Mammary epithelial cell (primary cell): ENCODE measurements around the gene CCDC3.

Experiments used
- CTCF ChIP-seq, 2 donors: IDR thresholded peaks in 1 of 2; conservative IDR thresholded peaks in 1 of 2; 2 replicates each; pipeline ENCODE4 v1.5.1; 2011 to 2012; ENCODE audit warnings: inconsistent platforms in 2 of 2, low read length in 2 of 2, mild to moderate bottlenecking in 2 of 2, control low read depth in 1 of 2, low read depth in 1 of 2; ENCODE audit not compliant: insufficient read depth in 1 of 2; ENCODE audit errors: extremely low read depth in 1 of 2
- EZH2 ChIP-seq: IDR thresholded peaks from 2 replicates; pipeline ENCODE4 v1.6.1; 2012; ENCODE audit warnings: low read length, inconsistent platforms, borderline replicate concordance

- TF ChIP-seq CTCF (conservative IDR thresholded peaks at IDR 0.05 in 1 of 2, IDR thresholded peaks at IDR 0.05 in 1 of 2; ENCODE audit: extremely low read depth in 1 of 2, insufficient read depth in 1 of 2, low read depth in 1 of 2, low read length in 2 of 2), result no peak
- TF ChIP-seq EZH2, result no peak
Observed at GRCh38 chr10:12875100-12875499, 126.4 kb downstream of the CCDC3 start.
